AG09319 (cell line): Measurements from ENCODE around the gene LARP6.

Experiments
- DNase-seq: peaks from one replicate; pipeline ENCODE4 v3.0.0-alpha.2; 2010; ENCODE audit warnings: low read depth; ENCODE audit errors: extremely low read depth
- CTCF ChIP-seq: IDR thresholded peaks from 2 replicates; pipeline ENCODE4 v1.5.1; 2011; ENCODE audit warnings: low read depth, mild to moderate bottlenecking, inconsistent platforms, low read length, moderate library complexity

Gene LARP6

DNA sequence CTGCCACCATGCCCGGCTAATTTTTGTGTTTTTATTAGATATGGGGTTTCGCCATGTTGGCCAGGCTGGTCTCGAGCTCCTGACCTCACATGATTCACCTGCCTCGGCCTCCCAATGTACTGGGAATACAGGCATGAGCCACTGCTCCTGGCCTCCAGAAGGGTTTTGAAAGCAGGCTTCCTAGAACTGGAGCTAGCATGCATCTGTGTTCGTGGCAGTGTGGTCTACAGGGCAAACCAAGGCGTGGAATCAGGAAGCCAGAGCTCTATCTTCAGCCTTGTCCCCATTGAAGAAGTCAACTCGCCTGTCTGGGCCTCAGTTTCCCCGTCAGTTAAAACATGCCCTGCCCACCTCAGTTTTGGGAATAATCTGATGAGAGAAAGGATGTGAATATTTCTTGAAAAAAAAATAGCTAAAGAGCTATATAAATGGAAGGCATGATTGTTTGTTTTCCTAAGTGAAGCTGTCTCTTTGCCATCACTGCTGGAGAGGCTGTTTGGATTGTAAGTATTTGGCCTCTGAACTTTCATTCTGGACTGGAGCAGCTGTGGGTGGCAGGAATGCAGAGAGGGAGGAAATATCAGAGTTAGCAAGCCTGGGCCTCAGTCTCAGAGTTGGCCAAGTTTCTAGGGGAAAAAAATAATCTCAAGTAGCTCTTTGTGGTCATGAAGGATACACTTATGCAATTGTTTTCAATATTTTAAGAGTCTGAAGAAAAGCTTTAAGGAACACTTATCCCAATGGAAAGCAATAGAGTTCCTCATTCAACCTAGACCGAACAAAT is 54.1 kb downstream of the LARP6 start:
- DNase-seq: peak; percentile 93

DNA sequence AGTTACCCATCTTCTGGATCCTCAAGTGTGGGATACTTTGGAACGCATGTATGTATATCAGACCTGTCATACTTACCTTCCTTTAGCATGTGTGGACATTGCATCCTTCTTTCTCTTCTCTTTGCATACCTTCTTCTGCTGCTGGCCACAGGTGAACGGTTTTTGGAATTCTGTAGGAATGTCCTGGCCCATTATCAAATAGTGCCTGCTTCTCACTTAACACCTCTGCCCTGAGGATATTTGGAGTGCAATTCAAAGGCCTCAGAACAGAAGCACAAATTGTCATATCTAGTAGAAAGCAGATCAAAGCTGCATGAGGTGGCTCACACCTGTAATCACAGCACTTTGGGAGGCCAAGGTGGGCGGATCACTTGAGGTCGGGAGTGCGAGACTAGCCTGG is 56.5 kb downstream of the LARP6 start:
- no peak for DNase-seq
- no peak for TF ChIP-seq CTCF

More for the DNA sequence above, 54.1 kb downstream of the LARP6 start:
- no peak for TF ChIP-seq CTCF

DNA sequence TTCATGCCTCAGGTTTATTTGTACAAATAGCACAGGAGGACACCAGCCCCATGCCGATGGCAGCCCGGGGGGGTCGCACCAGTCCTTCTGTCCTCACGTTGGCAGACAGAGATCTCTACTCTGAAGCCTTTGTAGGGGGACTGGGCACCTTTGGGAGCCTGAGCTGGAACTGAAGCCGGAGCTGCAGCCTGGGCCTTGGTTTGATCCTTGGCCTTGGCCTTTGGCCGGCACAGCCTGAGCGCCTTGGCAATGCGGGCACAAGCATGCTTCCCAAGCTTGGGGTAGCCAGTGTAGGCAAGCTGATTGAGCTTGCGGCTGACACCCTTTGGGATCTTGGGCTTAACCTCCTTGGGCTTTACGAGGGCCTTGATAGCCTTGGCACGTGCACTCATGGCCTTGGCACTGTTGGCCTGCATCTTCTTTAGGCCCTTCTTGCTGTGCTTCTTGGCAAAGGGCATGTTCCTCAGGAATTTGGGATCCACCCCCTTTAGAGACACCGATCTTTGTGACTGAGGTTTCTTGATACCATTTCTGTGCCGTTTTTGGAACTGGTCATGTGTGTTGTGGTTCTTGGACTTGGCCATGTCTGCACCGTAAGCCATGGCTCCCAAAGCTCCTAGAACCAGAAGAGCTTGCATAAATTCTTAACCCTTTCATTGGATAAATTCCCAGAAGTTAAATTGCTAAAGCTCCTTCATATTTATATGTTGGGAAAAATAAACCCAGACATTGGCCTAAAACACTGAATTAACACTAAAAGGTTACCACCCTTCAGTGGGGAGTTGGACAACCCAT is 57.2 kb downstream of the LARP6 start:
- DNase-seq: no peak
- no peak for TF ChIP-seq CTCF

DNA sequence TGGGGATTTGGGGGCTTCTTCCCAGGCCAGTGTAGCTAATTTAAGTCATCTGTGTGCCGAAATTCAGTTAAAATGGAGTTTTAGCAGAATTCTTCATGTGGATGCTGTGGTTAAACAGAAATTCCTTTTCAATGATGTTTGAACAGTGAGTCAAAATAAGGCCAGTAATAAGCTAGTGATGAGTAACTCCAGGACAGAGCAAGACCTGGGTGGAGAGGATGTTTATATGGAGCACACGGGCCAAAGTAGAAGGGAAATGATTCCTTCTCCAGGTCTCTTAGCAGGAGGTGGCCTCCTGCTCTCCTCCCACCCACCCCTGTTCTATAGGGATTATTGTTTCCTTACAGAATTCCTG is 58.7 kb downstream of the LARP6 start:
- TF ChIP-seq CTCF: no peak

GRCh38 chr15:70794596-70795310 is 59.2 kb downstream of the LARP6 start:
- no peak for DNase-seq
- TF ChIP-seq CTCF: no peak

More for the DNA sequence above, 58.7 kb downstream of the LARP6 start:
- peak; percentile 75 for DNase-seq

GRCh38 chr15:70793694-70794093 is 60.3 kb downstream of the LARP6 start:
- TF ChIP-seq CTCF: no peak
- no peak for DNase-seq
